HepG2 (cell line): ENCODE data around the gene COL4A3.

Experiments
- AFF4 ChIP-seq: sonication (generic); formaldehyde crosslinking; IDR thresholded peaks from 2 replicates; pipeline ENCODE4 v1.4.0; 2020; ENCODE audit warnings: missing genetic modification reagents
- BHLHE40 ChIP-seq: IDR thresholded peaks from 2 replicates; pipeline ENCODE4 v1.6.1; 2011; ENCODE audit warnings: low read length, improper control_type of control experiment
- CTCF ChIP-seq: sonication (generic); formaldehyde crosslinking; IDR thresholded peaks from 2 replicates; pipeline ENCODE4 v1.5.0; 2020; ENCODE audit warnings: mild to moderate bottlenecking, missing genetic modification reagents, moderate library complexity
- FIP1L1 ChIP-seq: fragments of 200-400 bp; formaldehyde crosslinking; IDR thresholded peaks from 2 replicates; pipeline ENCODE4 v1.6.1; 2018; ENCODE audit warnings: low read depth, mild to moderate bottlenecking, low read length, moderate library complexity, borderline replicate concordance; ENCODE audit not compliant: insufficient read depth
- GZF1 ChIP-seq: sonication (generic); formaldehyde crosslinking; IDR thresholded peaks from 2 replicates; pipeline ENCODE4 v1.5.1; 2020; ENCODE audit warnings: mild to moderate bottlenecking, missing genetic modification reagents
- NFIC ChIP-seq: IDR thresholded peaks from 2 replicates; pipeline ENCODE4 v1.6.1; 2012; ENCODE audit warnings: mild to moderate bottlenecking, low read length, inconsistent platforms
- NR2F6 ChIP-seq, 2 experiments: IDR thresholded peaks; 2 replicates each; pipeline ENCODE4 v1.6.1; 2016; ENCODE audit warnings: antibody characterized with exemption in 1 of 2, mild to moderate bottlenecking in 1 of 2
- POLR2A ChIP-seq, 2 experiments: IDR thresholded peaks; 2 replicates each; pipeline ENCODE4 v1.6.1; 2011; ENCODE audit warnings: low read depth in 2 of 2, low read length in 2 of 2, mild to moderate bottlenecking in 1 of 2, moderate library complexity in 1 of 2; ENCODE audit not compliant: insufficient read depth in 1 of 2
- PRDM10 ChIP-seq: sonication (generic); formaldehyde crosslinking; IDR thresholded peaks from 2 replicates; pipeline ENCODE4 v1.4.0; 2020; ENCODE audit warnings: low read depth, missing genetic modification reagents
- RBM22 ChIP-seq: fragments of 200-400 bp; formaldehyde crosslinking; optimal IDR thresholded peaks from 2 replicates; pipeline ENCODE3; 2017; ENCODE audit warnings: mild to moderate bottlenecking, low read length, moderate library complexity
- SNAPC5 ChIP-seq: sonication (generic); formaldehyde crosslinking; IDR thresholded peaks from 2 replicates; pipeline ENCODE4 v1.8.1; 2023; ENCODE audit warnings: mild to moderate bottlenecking, missing genetic modification reagents, borderline replicate concordance
- ZNF431 ChIP-seq: sonication (generic); formaldehyde crosslinking; IDR thresholded peaks from 2 replicates; pipeline ENCODE4 v1.9.0; 2022; ENCODE audit warnings: missing genetic modification reagents, low read depth, mild to moderate bottlenecking, borderline replicate concordance
- ZNF670 ChIP-seq: sonication (generic); formaldehyde crosslinking; IDR thresholded peaks from 2 replicates; pipeline ENCODE4 v1.8.0; 2022; ENCODE audit warnings: mild to moderate bottlenecking, missing genetic modification reagents, borderline replicate concordance
- ZNF781 ChIP-seq: sonication (generic); formaldehyde crosslinking; IDR thresholded peaks from 2 replicates; pipeline ENCODE4 v1.5.1; 2020; ENCODE audit warnings: borderline replicate concordance, mild to moderate bottlenecking, missing genetic modification reagents; ENCODE audit errors: not compliant biosample characterization

GRCh38 chr2:227308784-227309183 lies 144.4 kb downstream of the COL4A3 start:
- TF ChIP-seq SNAPC5 (CRISPR knock-in tag) (no peak), ZNF670 (CRISPR knock-in tag) (no peak), NR2F6 (IDR thresholded peaks at IDR 0.05) (no peak), NR2F6 (CRISPR knock-in tag; IDR thresholded peaks at IDR 0.05) (no peak), AFF4 (no peak), PRDM10 (CRISPR knock-in tag) (no peak), ZNF781 (CRISPR knock-in tag) (no peak), RBM22 (no peak), BHLHE40 (no peak), NFIC (no peak), FIP1L1 (no peak), ZNF431 (no peak), CTCF (CRISPR knock-in tag) (no peak), POLR2A (IDR thresholded peaks at IDR 0.05; ENCODE audit: insufficient read depth in 1 of 2, low read depth in 2 of 2, low read length in 2 of 2) (no peak), GZF1 (CRISPR knock-in tag) (no peak)
